NCI-H1930 (cell line): ENCODE data around the gene HMX3.

Experiments
- DNase-seq, 2 experiments: peaks; one replicate each; lab custom pipeline; 2025; lab: John Stamatoyannopoulos, UW

The HMX3 gene

DNA sequence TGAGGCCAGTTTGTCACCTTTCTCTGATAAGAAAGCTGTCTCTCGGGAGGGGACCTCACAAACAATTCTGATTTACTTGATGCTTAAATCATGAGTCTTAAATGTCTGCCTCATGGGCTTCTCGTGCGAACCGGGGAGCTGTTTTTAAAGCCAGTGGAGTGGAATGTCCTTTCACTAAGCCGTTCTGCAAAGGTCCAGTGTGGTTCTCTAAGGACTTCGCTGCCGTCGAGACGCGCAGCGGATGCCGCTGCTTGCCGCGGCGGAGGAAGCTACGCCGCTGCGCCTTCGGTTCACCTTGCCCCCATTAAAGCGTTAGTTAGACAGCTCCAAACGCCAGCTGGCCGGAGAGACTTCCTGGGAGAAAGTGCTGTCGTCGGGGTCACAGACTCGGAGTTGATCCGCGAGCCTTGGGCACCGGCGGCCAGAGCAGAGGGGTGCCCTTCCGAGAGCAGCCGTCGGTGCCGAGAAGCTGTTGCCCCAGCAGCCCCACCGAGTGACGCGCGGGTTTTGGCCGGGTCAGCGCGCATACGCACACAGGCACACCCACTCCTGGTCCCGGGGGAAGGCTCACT is 1.3 kb upstream of the HMX3 start:
- DNase-seq, result no peak

DNA sequence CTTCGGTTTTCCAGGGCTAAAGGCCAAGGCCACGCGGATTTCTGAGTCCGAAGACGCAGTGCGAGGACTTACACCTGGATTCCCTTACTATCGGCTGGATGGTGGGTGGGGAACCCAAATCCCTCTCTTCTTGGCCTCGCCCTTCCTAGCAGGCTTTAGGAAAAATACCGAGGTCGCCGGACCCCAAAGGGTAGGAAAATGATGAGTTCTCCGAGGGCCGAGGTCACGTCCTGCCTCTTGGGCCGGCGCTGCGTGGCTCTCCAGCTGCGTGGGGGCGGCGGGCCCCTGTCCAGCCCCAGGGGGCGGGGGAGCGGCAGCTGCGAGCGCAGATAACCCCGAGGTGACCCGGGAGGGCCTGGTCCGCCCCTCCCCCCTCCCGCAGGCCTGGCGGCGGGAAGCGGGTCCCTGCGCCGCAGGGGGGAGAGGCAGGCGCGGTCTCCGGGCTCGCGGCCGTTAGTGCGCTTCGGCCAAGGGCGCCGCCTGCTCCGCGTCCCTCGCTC is 805 bp upstream of the HMX3 start:
- no peak for DNase-seq

DNA sequence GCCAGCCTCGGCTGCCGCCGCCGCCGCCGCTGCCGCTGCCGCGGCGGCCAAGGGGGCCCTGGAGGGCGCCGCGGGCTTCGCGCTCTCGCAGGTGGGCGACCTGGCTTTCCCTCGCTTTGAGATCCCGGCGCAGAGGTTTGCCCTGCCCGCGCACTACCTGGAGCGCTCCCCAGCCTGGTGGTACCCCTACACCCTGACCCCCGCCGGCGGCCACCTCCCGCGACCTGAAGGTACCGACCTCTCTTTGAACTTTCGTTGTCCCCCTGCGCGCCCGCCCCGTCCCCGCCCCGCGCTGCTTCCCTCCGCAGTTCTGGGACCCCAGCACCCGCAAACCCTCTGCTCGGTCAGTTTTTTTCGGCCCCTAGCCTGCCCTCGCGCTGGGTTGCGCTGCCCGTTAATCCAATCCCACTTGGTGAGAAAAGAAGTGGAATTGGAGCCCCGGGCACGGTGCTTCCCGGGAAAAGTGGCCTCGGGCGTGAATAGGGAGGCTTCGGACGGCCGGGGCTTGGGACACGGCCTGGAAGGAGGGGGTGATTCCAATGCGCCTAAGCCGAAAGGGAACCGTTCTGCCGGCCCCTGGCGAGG is 543 bp downstream of the HMX3 start:
- no peak for DNase-seq

DNA sequence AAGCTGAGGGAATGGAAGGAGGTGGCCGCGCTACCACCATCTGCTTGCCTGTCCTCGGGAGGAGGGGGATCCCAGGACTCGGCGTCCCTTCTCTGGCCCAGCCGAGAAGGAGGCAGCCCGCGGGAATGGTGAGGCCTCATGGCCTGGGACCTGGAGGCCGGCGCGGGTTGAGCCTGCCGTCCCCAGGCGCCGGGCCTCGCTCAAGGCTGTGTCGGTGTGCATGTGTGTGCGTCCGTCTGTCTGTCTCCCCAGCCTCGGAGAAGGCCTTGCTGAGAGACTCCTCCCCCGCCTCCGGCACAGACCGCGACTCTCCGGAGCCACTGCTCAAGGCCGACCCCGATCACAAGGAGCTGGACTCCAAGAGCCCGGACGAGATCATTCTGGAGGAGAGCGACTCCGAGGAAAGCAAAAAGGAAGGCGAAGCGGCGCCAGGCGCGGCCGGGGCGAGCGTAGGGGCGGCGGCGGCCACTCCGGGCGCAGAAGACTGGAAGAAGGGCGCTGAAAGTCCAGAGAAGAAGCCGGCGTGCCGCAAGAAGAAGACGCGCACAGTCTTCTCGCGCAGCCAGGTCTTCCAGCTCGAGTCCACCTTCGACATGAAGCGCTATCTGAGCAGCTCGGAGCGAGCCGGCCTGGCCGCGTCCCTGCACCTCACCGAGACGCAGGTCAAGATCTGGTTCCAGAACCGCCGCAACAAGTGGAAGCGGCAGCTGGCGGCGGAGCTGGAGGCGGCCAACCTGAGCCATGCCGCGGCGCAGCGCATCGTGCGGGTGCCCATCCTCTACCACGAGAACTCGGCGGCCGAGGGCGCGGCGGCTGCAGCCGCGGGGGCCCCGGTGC is 1.3 kb downstream of the HMX3 start:
- no peak for DNase-seq

DNA sequence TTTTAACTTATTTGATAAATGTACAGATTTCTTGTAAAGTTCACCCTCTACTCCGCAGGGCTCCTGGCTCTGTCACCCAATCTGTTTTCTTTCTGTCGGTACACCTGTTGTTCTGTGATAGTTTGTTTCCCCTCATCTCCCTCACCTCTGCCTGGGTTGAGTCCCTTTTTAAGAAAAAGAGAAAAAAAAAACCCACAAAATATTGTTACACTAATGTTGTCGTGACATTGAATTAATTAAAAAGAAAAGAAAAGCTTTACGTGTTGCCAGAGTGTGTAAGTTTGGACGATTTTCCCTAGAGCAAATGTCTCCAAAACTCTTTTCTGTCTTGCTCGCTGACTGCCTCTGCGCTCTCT is 3.4 kb downstream of the HMX3 start:
- DNase-seq, result no peak

DNA sequence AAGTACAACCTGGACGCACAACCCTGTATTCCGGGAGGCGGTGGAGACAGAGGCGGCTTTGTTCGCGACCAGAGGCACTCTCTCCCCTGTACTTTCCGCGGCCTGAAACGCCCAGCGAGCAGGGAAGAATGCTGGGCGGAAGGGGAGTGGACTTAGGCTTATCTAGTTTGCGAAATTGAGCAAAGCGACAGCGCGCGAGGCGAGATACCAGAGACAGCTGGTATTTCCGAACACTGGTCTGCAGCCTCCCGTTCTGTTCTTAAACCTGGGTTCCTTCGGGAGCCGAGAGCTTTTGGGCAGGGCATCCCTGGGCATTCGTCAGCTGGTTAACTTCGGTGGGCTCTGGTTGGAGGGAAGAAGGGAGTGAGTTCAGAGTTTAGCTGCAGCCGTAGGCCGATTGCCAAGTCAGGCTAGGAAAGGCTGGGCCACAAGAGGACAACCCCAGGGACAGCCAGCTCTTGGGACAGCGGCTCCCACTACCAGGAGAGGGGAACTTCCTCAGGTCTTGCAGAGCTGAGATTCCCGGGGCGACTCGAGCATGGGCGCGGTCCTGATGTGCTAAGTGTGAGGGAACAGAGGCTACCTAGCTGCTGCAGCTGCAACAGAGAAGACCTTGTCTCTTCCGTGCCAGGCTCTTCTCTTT is 3.9 kb downstream of the HMX3 start:
- no peak for DNase-seq

DNA sequence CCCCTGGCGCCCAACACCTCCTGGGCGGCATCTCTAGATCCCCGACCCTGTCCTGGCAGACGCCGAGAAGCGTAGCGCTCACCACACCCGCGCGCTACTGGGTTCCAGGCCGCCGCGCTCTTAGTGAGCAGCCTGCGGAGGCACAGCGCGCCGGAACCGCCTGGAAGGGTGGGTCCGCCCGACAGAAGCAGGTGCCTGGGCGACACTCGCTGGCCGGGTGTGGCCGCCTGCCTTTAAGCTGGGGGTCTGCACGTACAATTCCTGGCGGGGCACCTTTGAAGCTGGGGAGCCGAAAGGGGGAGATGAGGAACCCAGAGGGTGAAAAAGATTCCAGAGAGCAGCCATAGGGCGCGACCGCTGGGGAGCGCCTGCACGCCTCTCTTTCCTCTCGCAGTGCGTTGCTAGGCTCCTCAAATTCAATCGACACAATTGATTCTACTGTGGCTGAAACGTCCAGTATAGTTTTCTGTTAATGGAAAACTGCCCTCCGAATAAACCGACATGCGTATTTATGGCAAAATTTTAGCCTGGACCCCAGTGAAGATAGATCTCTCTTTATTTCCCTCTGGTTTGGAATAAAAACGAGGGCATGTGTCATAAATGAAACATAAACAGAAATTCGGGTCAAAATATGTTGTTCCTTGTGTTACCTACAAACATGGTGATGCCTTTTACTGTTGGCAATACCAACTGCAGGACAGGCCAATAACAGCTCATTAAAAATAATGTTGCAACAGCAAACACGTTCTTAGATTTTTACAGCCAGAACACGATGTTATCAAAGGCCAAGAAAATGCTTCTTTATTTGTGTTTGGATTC is 4.6 kb downstream of the HMX3 start:
- no peak for DNase-seq

DNA sequence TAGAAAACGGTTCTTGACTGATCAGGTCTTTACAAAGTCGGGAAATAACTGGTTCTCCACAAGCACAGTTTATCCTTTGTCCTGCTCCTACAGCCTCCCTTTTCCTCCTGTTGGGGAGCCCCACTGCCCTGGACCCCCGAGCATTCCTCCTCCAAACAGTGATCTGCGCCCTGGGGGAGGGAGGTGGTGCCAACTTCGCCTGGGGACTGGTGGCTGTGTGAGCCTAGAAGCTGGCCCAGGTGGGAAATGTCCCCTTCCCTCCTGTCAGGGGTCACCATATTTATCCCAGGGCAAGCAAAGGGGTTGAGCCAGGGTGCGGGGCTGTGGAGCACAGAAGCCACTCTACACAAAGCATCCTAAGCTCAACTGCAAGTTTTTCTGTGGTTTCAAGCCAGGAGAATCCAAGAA is 5.2 kb downstream of the HMX3 start:
- no peak for DNase-seq

DNA sequence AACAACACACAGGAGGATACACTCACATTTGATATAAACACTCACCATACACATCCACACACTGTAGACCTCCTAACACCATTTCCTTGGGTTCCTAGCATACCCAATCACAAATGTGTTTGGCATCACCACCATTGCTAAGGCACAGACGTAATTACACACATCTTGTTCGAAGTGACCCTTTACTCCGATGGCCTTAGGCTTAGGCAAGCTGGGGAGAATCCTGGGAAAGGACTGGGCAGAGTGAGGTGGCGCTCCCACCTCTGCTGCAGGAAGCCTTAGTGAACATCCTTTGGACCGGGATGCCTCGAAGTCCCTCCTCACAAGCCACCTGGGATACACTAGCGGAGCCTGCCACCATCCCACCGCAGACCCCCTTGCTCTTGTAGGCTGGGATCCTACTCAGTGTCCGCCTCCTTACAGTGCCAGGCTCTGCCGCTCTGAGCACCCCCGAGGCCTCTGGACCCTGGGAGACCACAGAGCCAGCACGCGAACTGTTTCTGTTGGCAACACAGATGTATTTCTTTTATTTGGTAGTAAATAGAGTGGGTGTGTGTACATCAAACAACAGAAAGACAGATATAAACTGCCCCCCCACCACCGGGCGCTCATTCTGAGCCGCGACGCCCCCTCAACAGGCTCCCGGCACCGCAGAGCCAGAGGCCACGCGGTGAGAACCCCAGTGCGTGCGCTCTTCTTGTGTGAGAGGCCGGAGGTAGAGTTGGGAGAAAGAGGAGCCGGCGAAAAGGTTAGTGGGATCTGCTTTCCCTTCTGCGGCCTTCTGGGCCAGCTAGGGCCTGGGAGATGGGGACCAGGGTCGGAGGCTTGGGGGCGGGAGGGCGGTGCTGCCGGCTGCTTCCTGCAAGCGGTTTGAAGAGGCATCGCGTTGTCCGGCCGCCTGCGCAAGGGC is 6.3 kb downstream of the HMX3 start:
- DNase-seq, result no peak

DNA sequence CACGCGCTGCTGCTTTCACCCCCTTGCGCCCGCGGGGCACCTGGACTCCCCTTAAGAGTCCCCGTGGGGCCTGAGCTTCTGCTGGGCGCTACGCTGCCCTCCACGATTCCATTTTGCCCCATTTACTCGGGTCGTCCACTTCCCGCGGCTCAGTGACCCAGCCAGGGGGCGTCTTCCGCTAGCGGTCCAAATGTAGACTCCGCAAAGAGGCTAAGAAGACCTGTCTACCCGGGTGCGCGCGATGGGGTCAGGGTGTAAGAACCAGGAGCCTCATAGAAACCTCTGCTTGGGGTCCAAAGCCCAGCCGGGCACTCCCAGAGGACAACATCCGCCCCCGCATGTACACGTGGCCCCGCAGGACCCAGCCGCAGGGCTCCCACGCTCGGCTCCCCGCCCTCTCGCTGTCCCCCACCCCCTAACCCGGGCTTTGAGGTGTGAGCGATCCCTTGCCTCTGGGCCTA is 7.0 kb downstream of the HMX3 start:
- DNase-seq, result no peak

DNA sequence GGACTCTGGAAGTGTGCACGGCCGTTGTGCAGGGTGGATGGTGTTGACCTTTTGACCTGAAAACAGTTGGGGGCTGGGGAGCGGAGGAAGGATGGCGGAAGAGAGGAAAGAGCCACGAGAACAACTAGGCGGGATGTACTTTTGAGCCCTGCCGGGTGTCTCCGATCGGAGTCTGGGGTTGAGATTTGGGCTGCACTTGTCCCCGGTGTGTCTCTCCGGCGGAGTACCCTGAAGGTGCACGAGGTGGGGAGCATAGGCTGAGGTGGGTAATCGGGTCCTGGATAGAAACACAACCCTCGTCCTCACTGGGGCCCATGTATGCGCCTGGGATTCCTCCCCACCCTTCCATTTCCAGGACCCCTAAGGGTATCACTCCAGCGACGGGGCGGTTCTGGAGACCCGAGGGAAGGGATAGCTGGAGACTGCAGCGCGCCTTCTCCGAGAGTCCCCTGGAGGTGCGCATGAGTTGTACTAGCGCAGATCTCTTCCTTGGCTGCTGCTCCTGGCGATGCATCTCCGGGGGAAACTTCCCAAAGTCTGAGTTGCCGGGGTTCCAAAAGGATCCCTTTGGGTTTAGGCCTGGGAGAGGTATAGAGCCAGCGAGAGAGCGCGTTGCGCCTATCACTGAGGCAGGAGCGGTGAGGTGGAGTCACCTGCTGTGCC is 7.5 kb downstream of the HMX3 start:
- no peak for DNase-seq

DNA sequence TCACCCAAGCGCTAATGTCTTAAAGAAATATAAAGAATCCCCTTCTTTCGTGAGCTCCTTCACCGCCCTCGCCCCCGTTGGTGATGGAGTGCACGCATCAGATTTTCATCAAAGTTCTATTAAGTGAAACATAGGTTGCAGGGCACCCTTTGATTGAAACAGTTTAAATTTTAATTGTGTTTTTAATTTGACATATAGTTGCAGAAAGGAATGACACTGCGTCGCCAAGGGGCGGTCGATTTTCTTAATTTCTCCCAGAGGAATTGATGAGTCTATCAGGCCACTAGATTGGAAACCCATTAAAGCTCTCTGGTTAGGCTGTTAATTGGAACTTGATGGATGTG is 8.0 kb downstream of the HMX3 start:
- no peak for DNase-seq

DNA sequence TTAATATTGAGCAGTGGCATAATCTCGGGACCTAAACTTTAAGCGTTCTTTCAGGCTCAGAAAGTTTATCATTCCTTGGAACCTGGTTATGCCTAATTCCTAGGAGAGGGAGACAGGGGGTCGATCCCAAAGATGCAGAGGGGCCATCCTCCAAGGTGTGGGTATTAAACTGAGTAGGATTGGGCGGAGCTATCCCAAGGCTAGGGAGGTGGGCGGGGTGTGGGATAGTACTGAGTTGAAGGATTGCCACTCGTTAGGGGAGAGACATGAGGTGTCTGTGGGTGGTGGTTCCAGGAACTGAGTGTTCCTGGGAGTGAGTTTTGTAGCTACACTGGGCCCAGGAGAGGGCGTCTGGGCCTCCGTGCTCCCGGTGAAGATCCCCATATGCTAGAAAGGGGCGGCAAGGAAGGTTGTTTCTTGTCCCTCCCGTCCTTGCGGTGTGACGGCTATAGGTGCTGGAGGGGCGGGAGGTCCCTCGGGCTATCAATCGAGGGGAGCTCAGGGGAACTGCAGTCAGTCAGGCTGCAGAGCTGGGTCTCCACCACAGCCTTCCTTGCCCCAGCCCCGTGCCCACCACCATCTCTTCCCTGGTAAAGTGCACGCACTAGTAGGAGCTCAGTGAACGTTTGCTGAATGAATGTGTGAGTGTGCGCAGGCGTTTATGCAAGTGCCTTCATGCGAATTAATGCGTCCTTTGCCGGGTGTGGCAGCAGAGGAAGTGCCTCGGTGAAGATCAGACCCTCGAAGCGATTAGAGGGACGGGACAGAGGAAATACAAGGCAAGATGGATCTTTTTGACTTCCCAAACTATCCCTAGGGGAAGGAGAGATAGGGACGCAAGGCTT is 9.1 kb downstream of the HMX3 start:
- no peak for DNase-seq

DNA sequence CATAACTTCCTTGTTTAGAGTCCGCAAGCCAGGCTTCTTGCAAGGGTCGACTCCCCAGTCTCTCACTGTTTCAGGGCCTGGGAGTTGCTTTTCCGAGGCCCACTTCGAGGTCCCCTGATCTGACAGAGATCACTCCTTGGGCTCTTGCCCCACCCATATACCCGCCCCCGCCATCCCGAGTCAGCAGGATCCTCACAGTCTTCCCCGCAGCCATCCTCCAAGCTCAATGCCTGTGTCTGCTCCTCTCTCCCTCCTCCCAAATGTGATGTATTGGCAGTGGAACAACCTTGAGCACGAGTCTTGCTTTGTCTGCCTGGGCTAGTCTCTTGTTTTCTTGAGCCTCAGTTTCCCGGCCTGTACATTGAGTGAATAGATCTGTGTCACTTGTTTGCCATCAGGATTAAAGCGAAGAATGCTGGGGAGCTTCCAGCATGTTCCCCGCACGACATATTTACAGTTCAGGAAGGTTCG is 9.8 kb downstream of the HMX3 start:
- no peak for DNase-seq

DNA sequence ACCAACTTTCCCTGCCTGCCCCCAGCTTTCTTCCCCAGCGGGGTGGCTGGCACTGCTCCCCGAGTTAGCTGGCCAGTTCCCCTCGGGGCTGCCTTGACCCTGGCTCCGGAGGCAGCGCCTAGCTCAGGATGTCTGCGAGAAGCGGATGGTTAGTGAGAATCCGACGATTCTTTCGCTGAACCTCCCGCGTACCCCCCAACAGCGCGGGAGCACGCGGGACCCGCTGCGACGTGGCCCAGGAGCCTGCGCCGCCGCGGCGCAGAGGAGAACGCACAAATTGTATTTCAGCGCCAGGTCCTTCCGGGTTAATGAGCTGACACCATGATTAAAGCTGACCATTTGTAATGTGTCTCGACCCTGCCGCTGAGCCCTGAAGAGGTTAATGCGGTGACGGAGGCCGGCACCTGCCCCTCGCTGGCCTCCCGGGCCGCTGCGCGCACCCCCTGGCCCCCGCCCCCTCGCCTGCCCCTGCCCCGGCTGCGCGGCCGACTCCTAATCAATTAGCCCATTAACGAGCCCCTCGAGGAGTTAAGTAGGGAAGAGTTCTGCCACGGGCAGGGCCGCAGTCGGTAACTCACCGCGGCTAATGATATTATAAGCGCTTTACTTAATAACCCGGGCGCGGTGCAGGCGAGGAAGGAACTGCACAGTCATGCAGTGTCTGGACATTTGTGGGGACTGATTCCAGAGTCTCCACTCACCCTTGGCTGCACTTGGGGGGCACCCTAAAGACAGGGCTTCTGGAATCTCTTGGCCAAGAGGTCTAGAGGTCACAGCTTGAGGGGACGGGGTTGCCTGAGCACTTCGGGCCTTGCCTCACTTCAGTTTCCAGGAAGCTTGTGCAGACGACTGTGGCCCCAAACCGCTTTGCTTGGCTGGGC is 10.5 kb downstream of the HMX3 start:
- DNase-seq, result no peak

DNA sequence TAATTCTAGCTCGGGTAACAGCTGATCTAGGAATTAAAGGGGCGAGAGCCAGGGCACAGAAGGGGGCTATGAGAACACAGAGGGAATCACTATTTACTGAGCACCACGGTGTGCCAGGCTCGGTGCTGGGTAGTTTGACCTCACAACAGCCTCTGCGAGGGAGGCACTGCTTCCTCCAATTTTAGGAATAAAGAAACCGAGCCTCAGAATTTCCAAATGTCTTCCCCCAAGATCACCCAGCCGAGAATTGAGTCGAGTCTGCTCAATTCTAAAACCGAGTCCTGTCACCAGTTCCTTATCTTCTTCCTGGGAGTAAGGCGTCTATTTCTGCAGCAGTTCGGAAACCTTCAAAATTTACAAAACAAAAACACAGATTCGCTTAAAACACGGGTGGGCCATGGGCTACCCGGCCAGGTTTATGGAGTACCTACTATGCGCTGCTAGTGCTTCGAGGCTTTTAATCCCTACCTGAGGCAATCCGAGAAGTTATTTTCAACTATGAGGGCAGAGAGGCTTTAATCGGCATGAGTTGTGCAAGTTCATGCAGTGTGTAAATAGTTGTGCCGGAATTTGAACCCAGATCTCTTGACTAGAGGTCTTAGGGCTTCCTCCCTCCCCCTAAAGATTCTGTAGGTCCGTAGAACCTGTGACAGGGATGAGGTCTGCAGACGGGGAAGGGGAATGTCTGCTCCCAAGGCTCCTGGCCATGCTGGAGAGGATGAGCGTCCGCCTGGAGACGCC is 11.3 kb downstream of the HMX3 start:
- DNase-seq, result no peak

DNA sequence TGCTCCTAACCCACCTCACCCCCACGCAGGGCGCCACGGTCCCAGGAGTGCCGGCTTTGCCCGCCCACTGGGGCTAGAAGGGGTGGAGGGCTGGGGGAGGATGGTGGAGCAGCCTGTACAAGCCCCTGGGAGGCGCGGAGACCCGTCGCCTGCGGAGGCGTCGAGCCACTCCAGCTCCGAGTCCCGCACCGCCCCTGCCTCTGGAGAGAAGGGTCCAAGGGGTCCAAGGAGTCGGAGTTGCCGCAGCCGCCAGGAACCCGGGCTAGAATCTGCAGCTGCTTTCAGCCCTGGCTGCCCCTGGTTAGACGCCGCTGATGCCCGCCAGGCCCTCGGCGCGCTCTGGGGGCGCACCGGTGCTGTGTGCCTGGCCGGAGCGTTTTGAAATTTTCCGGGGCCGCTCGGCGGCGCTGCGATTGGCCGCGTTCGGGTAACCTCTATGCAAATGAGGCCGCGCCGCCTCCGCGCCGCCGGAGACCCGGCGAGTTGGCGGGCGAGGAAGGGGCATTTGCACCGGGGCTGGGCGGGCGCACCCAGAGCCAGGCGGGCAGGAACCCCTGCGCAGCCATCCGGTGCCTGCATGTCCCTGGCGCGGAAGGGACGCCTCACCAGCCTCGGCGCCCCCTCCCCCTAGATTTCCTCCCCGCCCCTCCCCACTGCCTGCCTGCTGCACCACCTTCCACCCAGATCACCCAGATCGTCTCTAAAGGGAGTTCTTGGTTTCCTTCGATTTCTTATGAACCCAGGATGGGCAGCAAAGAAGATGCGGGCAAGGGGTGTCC is 12.1 kb downstream of the HMX3 start, which contains the start of gene HMX2:
Gene HMX2 (plus strand): TSS at position 502 of the 779 bp plus-strand sequence. CDS start 243 bp downstream, at position 745.
- DNase-seq, result peak; percentile 66 to 75
